OCI-LY3 (cell line): ENCODE results near the gene GPR4.

ENCODE experiments used
- CTCF ChIP-seq: fragments of 200-600, 300-600 bp; sonication (generic); IDR thresholded peaks from 2 replicates; pipeline ENCODE4 v1.5.1; 2014; ENCODE audit warnings: antibody characterized with exemption, low read length, low read depth
- EZH2phosphoT487 ChIP-seq: fragments of 200-600 bp; shearing (Covaris generic); IDR thresholded peaks from 2 replicates; pipeline ENCODE4 v1.6.1; 2018; ENCODE audit warnings: antibody characterized with exemption, mixed run types, low read depth

- no peak for TF ChIP-seq CTCF
- TF ChIP-seq EZH2phosphoT487 = no peak
These were observed 30.6 kb upstream of the GPR4 start for GRCh38 chr19:45632468-45633196.
